Measurements from ENCODE around the gene VSTM2L. TPM values are rescaled to one million over a fixed set of nuclear protein-coding genes. Genes with fewer than 3 reads are reported as not detected.

VSTM2L gene
- total and polyA plus RNA-seq, 2 of the 4 experiments (the other 2 are of a cell fraction): 0.18 to 0.19 TPM

- Histone ChIP-seq H3K27me3 (ENCODE audit: control insufficient read depth, insufficient read depth, low read length) (peaks cover 7% of the 10 kb centered on the region), H2BK5ac (ENCODE audit: low read depth, low read length, poor library complexity, severe bottlenecking) (no peak overlapping the region), H3K23ac (ENCODE audit: low read depth, low read length) (no peak overlapping the region), H3K14ac (replicated peaks; ENCODE audit: low read depth, low read length) (no peak overlapping the region), H3K4me1 (ENCODE audit: control insufficient read depth, insufficient read depth, low read length) (no peaks in the 10 kb centered on the region), H4K20me1 (ENCODE audit: insufficient read depth, low read length) (no peaks in the 10 kb centered on the region), H4K5ac (ENCODE audit: low read depth, low read length) (no peak overlapping the region), H3K56ac (ENCODE audit: extremely low read depth, insufficient read depth, low read length) (no peak overlapping the region), H3K79me1 (ENCODE audit: low read depth in 1 of 2, low read length in 2 of 2) (no peaks in the 10 kb centered on the region), H3K27ac (ENCODE audit: insufficient read depth, low read length) (no peak overlapping the region), H3K9ac (ENCODE audit: low read depth, low read length) (no peak overlapping the region), H2BK20ac (ENCODE audit: low read depth, low read length) (no peak overlapping the region), H3K18ac (ENCODE audit: low read depth, low read length) (no peak overlapping the region), H2AFZ (replicated peaks; ENCODE audit: low read length, poor library complexity) (no peak overlapping the region), H2AK5ac (ENCODE audit: low read depth, low read length) (no peak overlapping the region), H2BK15ac (ENCODE audit: low read depth, low read length) (no peak overlapping the region), H3K9me1 (ENCODE audit: insufficient read depth, low read length) (no peaks in the 10 kb centered on the region), H3K4me3 (ENCODE audit: insufficient read depth, low read depth, low read length) (no peak overlapping the region), H3K9me3 (ENCODE audit: control insufficient read depth, insufficient read depth, low read length) (no peaks in the 10 kb centered on the region), H3K36me3 (ENCODE audit: control insufficient read depth, insufficient read depth, low read length) (no peaks in the 10 kb centered on the region), H4K91ac (ENCODE audit: insufficient read depth, low read depth, low read length) (no peak overlapping the region), H4K8ac (ENCODE audit: low read depth in 2 of 2, low read length in 2 of 2) (no peak overlapping the region), H3K4ac (ENCODE audit: low read depth, low read length) (no peak overlapping the region), H3K4me2 (ENCODE audit: low read depth, low read length) (no peak overlapping the region), H2AK9ac (replicated peaks; ENCODE audit: low read depth, low read length, poor library complexity) (no peak overlapping the region), H2BK120ac (ENCODE audit: low read depth, low read length) (no peak overlapping the region)
- POLR2A ChIA-PET (ENCODE audit: unreplicated experiment): no interaction called here
- CTCF ChIA-PET: no interaction called here
- dilution Hi-C loops (cut with HindIII; ENCODE audit: low sequenced_read_pairs, unreplicated experiment): no loop called here
- in situ Hi-C loops (cut with MboI; ENCODE audit: low sequenced_read_pairs): no loop called here
- no TSS peak for BruUV-seq (replicated peaks)
- ATAC-seq (ENCODE audit: low read depth): no peak
- DNase-seq: no peak
- WGBS, 2 experiments (ENCODE audit: extremely low coverage in 2 of 2, insufficient read length in 1 of 2): 56% methylated on average over 3 of the region's 6 CpGs; no CpG with 5 or more reads in 1 of the 2 experiments
- TF ChIP-seq RFX5 (IDR thresholded peaks at IDR 0.05; ENCODE audit: low read depth, low read length): no peak
- no peak for TF ChIP-seq CEBPB (IDR thresholded peaks at IDR 0.05; ENCODE audit: low read depth, low read length)
- TF ChIP-seq BHLHE40 (IDR thresholded peaks at IDR 0.05; ENCODE audit: low read depth, low read length): no peak
- TF ChIP-seq FOS (IDR thresholded peaks at IDR 0.05; ENCODE audit: low read depth, low read length): no peak
- TF ChIP-seq ELK1 (IDR thresholded peaks at IDR 0.05; ENCODE audit: borderline replicate concordance, low read depth, low read length): no peak
- TF ChIP-seq MAZ (IDR thresholded peaks at IDR 0.05; ENCODE audit: borderline replicate concordance, low read depth, low read length): no peak
- no peak for TF ChIP-seq NFE2L2 (IDR thresholded peaks at IDR 0.05; ENCODE audit: low read depth, low read length)
- intact Hi-C loops (cut with micrococcal nuclease): no loop called here
These were observed 66.0 kb downstream of the VSTM2L start for GRCh38 chr20:37968841-37969401.
